A549 (cell line): ENCODE measurements around the gene ARMH1. TPM values are rescaled to one million over a fixed set of nuclear protein-coding genes. Genes with fewer than 3 reads are reported as not detected.

ENCODE experiments used
- ATAC-seq, 2 experiments: fragments of 200-7000 bp in 1 of 2; fragments of >200 bp in 1 of 2; cut with Nextera tagmentation in 1 of 2; cut with Tn5 transposase in 1 of 2; 3 replicates each; pipeline versions ENCODE4 v1.8.0 to v1.9.1; 2018 to 2020; ENCODE audit warnings: mild to moderate bottlenecking in 1 of 2, moderate library complexity in 1 of 2
- CTCF ChIA-PET: fragments of 300-600 bp; sonication (Branson Sonifier 250); formaldehyde crosslinking; extraction: SDS; loops from one replicate; lab custom pipeline; 2021; ENCODE audit warnings: antibody characterized with exemption, inconsistent platforms; lab: Yijun Ruan, JAX
- POLR2A ChIA-PET: fragments of 350-600 bp; formaldehyde crosslinking; extraction: SDS; loops from one replicate; lab custom pipeline; 2021; ENCODE audit warnings: antibody characterized with exemption, inconsistent platforms; lab: Yijun Ruan, JAX
- DNase-seq, 2 experiments: peaks; one replicate each; pipeline versions ENCODE4 v3.0.0 to v3.0.0-alpha.2; 2011 to 2016; ENCODE audit warnings: low read depth in 1 of 2, low spot score in 1 of 2
- FAIRE-seq: peaks from 2 replicates; lab custom pipeline; 2011; peaks lifted over from hg19 to GRCh38; lab: Jason Lieb, UNC
- H3K27ac ChIP-seq, 2 experiments: fragments of >200 bp; sonication (Bioruptor Twin); formaldehyde crosslinking; 3 replicates each; pipeline ENCODE4 v1.5.1; 2016 to 2017
- H3K4me1 ChIP-seq: fragments of >200 bp; sonication (Bioruptor Twin); formaldehyde crosslinking; 3 replicates; pipeline ENCODE4 v1.6.1; 2016
- H3K4me2 ChIP-seq: fragments of >200 bp; sonication (Bioruptor Twin); formaldehyde crosslinking; 3 replicates; pipeline ENCODE4 v1.6.1; 2016
- H3K4me3 ChIP-seq: fragments of >200 bp; sonication (Bioruptor Twin); formaldehyde crosslinking; 3 replicates; pipeline ENCODE4 v1.5.1; 2016
- H3K9me3 ChIP-seq: fragments of >200 bp; sonication (Bioruptor Twin); formaldehyde crosslinking; 3 replicates; pipeline ENCODE4 v1.6.1; 2016
- CTCF ChIP-seq: fragments of >200 bp; sonication (Bioruptor Twin); formaldehyde crosslinking; IDR thresholded peaks from 3 replicates; pipeline ENCODE4 v1.5.1; 2016
- EHF ChIP-seq: fragments of 250-450 bp; sonication (Bioruptor Pico); IDR thresholded peaks from 2 replicates; pipeline ENCODE4 v1.5.0; 2020; ENCODE audit warnings: mild to moderate bottlenecking
- FOXS1 ChIP-seq: fragments of 250-450 bp; sonication (Bioruptor Pico); IDR thresholded peaks from 2 replicates; pipeline ENCODE4 v1.5.0; 2020; ENCODE audit warnings: mild to moderate bottlenecking, moderate library complexity
- HDAC2 ChIP-seq: fragments of 200-600 bp; sonication (generic); IDR thresholded peaks from 2 replicates; pipeline ENCODE4 v1.6.1; 2016
- HES2 ChIP-seq: fragments of >200 bp; sonication (Bioruptor Twin); formaldehyde crosslinking; IDR thresholded peaks from 2 replicates; pipeline ENCODE4 v1.6.1; 2016
- HEYL ChIP-seq: fragments of 250-450 bp; sonication (Bioruptor Pico); IDR thresholded peaks from 2 replicates; pipeline ENCODE4 v1.8.0; 2021; ENCODE audit warnings: mild to moderate bottlenecking, moderate library complexity
- HMGXB4 ChIP-seq: fragments of 250-450 bp; sonication (Bioruptor Pico); IDR thresholded peaks from 2 replicates; pipeline ENCODE4 v1.5.0; 2021; ENCODE audit warnings: mild to moderate bottlenecking, moderate library complexity, borderline replicate concordance
- HOXB13 ChIP-seq: fragments of 250-450 bp; sonication (Bioruptor Pico); IDR thresholded peaks from 2 replicates; pipeline ENCODE4 v1.5.0; 2020; ENCODE audit warnings: low read depth, mild to moderate bottlenecking, moderate library complexity
- HOXB5 ChIP-seq: fragments of 250-450 bp; sonication (Bioruptor Pico); IDR thresholded peaks from 2 replicates; pipeline ENCODE4 v1.5.0; 2020; ENCODE audit warnings: mild to moderate bottlenecking, moderate library complexity
- JUN ChIP-seq, 2 experiments: fragments of >200 bp; sonication (Bioruptor Twin); formaldehyde crosslinking; IDR thresholded peaks; 2 replicates in 1 of 2; 3 replicates in 1 of 2; pipeline ENCODE4 v1.6.1; 2016 to 2017
- KDM5A ChIP-seq: fragments of 200-600 bp; sonication (generic); IDR thresholded peaks from 2 replicates; pipeline ENCODE4 v1.6.1; 2016; ENCODE audit warnings: antibody characterized with exemption, mild to moderate bottlenecking
- MAX ChIP-seq: IDR thresholded peaks from 2 replicates; pipeline ENCODE4 v1.6.1; 2012
- MAZ ChIP-seq: fragments of 150-350 bp; IDR thresholded peaks from 2 replicates; pipeline ENCODE4 v1.6.1; 2014; ENCODE audit warnings: antibody characterized with exemption, low read depth, low read length, borderline replicate concordance
- MYC ChIP-seq: IDR thresholded peaks from 2 replicates; pipeline ENCODE4 v1.6.1; 2012; ENCODE audit warnings: mild to moderate bottlenecking, inconsistent platforms, low read length, improper control_type of control experiment, borderline replicate concordance
- NR3C1 ChIP-seq: fragments of >200 bp; sonication (Bioruptor Twin); formaldehyde crosslinking; IDR thresholded peaks from 3 replicates; pipeline ENCODE4 v1.6.1; 2017
- PHF8 ChIP-seq: fragments of 200-600 bp; sonication (generic); IDR thresholded peaks from 2 replicates; pipeline ENCODE4 v1.6.1; 2016; ENCODE audit warnings: low read depth, mild to moderate bottlenecking, antibody characterized with exemption, moderate library complexity, borderline replicate concordance
- RARB ChIP-seq: fragments of 250-450 bp; sonication (Bioruptor Pico); IDR thresholded peaks from 2 replicates; pipeline ENCODE4 v1.8.0; 2021; ENCODE audit warnings: mild to moderate bottlenecking, moderate library complexity
- REST ChIP-seq: fragments of 200-600 bp; sonication (generic); IDR thresholded peaks from 2 replicates; pipeline ENCODE4 v1.6.1; 2016; ENCODE audit warnings: antibody characterized with exemption, mild to moderate bottlenecking, moderate library complexity
- RFX5 ChIP-seq: fragments of 450-650 bp; IDR thresholded peaks from 2 replicates; pipeline ENCODE4 v1.7.1; 2014; ENCODE audit warnings: antibody characterized with exemption, mild to moderate bottlenecking, moderate library complexity
- SREBF2 ChIP-seq: fragments of 450-650 bp; IDR thresholded peaks from 2 replicates; pipeline ENCODE4 v1.6.1; 2014; ENCODE audit warnings: mild to moderate bottlenecking, moderate library complexity
- TP53 ChIP-seq: fragments of 250-450 bp; sonication (Bioruptor Pico); IDR thresholded peaks from 2 replicates; pipeline ENCODE4 v1.5.0; 2021; ENCODE audit warnings: mild to moderate bottlenecking, moderate library complexity
- ZFP36 ChIP-seq: fragments of 450-650 bp; IDR thresholded peaks from 2 replicates; pipeline ENCODE4 v1.6.1; 2014; ENCODE audit warnings: borderline replicate concordance; ENCODE audit not compliant: partially characterized antibody
- ZNF302 ChIP-seq: fragments of 250-450 bp; sonication (Bioruptor Pico); IDR thresholded peaks from 2 replicates; pipeline ENCODE4 v1.9.0; 2021; ENCODE audit warnings: inconsistent platforms, mild to moderate bottlenecking, moderate library complexity
- ZSCAN20 ChIP-seq: fragments of 250-450 bp; sonication (Bioruptor Pico); IDR thresholded peaks from 2 replicates; pipeline ENCODE4 v1.8.0; 2022; ENCODE audit warnings: mild to moderate bottlenecking, moderate library complexity
- WGBS: methylation state at CpG from one replicate; pipeline ENCODE4 v1.1.6; 2017; ENCODE audit errors: missing lambda C conversion rate; 5-methylcytosine and 5-hydroxymethylcytosine counted together
- polyA plus RNA-seq, 4 experiments: library from polyadenylated mRNA; depleted of rRNA in 3 of 4; stranded (reverse); fragments of >200 nt; fragmentation: RNase III in 1 of 4; extraction: RNeasy Plus Mini Kit Qiagen cat#74134 plus additional on column Dnase treatment in 1 of 4; gene quantifications; 2 replicates in 3 of 4; 3 replicates in 1 of 4; pipeline ENCODE4 v1.2.3, GENCODE V29; 2011 to 2017

ARMH1 gene
- polyA plus RNA-seq, 2 of the 4 experiments (the other 2 are of a cell fraction) = 2.4 to 2.7 TPM

GRCh38 chr1:44730741-44731512, 56.4 kb downstream of the ARMH1 start, which contains the start of gene RNU5D-1 (continued):
- TF ChIP-seq TP53 (CRISPR knock-in tag) = peak; percentile 99
- TF ChIP-seq SREBF2 = no peak
- no peak for TF ChIP-seq NR3C1
- no peak for TF ChIP-seq MYC
- TF ChIP-seq HDAC2 = no peak
- peak; percentile 99 to 100 for TF ChIP-seq JUN (IDR thresholded peaks at IDR 0.05)
- TF ChIP-seq, all 56 proteins: peak for 26

GRCh38 chr1:44733365-44733764, 58.9 kb downstream of the ARMH1 start:
- H3K27ac ChIP-seq = no peak overlapping the region
- ChIA-PET POLR2A (interaction anchor here (5.0 kb wide), 1 partner anchor 12 kb away, joined by 137 read pairs; no protein-coding TSS in a partner anchor), CTCF (interaction anchor here (0.5 to 1.3 kb wide), 2 partner anchors 15 to 19 kb away, joined by 3 read pairs; no protein-coding TSS in a partner anchor)
- no peak overlapping the region for H3K4me3 ChIP-seq
- FAIRE-seq (no peak), ATAC-seq (no peak), DNase-seq (no peak)
- H3K9me3 ChIP-seq = no peaks in the 10 kb centered on the region
- H3K4me1 ChIP-seq = peaks cover 14% of the 10 kb centered on the region
- no peak overlapping the region for H3K4me2 ChIP-seq
- TF ChIP-seq HOXB5 (CRISPR knock-in tag) = no peak
- no peak for TF ChIP-seq RFX5
- no peak for TF ChIP-seq EHF (CRISPR knock-in tag)
- no peak for TF ChIP-seq ZFP36
- TF ChIP-seq FOXS1 (CRISPR knock-in tag) = no peak
- TF ChIP-seq ZNF302 (CRISPR knock-in tag) = no peak
- TF ChIP-seq CTCF = no peak
- TF ChIP-seq MAX = no peak
- no peak for TF ChIP-seq HES2
- TF ChIP-seq MAZ = no peak
- WGBS = 87% methylated on average over 1 of the region's 1 CpG

- ATAC-seq (no peak), DNase-seq (no peak), FAIRE-seq (no peak)
- 81% methylated on average over 1 of the region's 1 CpG for WGBS
- Histone ChIP-seq H3K4me1 (peaks cover 14% of the 10 kb centered on the region), H3K4me2 (no peak overlapping the region), H3K27ac (no peak overlapping the region), H3K4me3 (no peak overlapping the region), H3K9me3 (no peaks in the 10 kb centered on the region)
- CTCF ChIA-PET = interaction anchor here (0.5 to 1.3 kb wide), 2 partner anchors 15 to 18 kb away, joined by 3 read pairs; no protein-coding TSS in a partner anchor
- TF ChIP-seq HEYL (CRISPR knock-in tag) = no peak
- no peak for TF ChIP-seq ZFP36
- TF ChIP-seq FOXS1 (CRISPR knock-in tag) = no peak
- no peak for TF ChIP-seq HES2
- no peak for TF ChIP-seq REST
- no peak for TF ChIP-seq HOXB13 (CRISPR knock-in tag)
- no peak for TF ChIP-seq TP53 (CRISPR knock-in tag)
- TF ChIP-seq ZSCAN20 = no peak
- no peak for TF ChIP-seq HMGXB4 (CRISPR knock-in tag)
- TF ChIP-seq PHF8 = no peak
- no peak for TF ChIP-seq RARB (CRISPR knock-in tag)
- no peak for TF ChIP-seq KDM5A
- POLR2A ChIA-PET = interaction anchor here (5.0 kb wide), 1 partner anchor 12 kb away, joined by 137 read pairs; no protein-coding TSS in a partner anchor
Observed at GRCh38 chr1:44733784-44734183, 59.3 kb downstream of the ARMH1 start.
